AG04449 (cell line): ENCODE data around the gene ZNF780B.

Source experiments
- CTCF ChIA-PET: fragments of 350-600 bp; formaldehyde crosslinking; extraction: SDS; loops from one replicate; lab custom pipeline; 2021; ENCODE audit warnings: antibody characterized with exemption; lab: Yijun Ruan, JAX
- POLR2A ChIA-PET: fragments of 400-600, 350-600 bp; formaldehyde crosslinking; extraction: SDS; loops from one replicate; lab custom pipeline; 2020; ENCODE audit warnings: antibody characterized with exemption, inconsistent platforms; lab: Yijun Ruan, JAX
- DNase-seq: peaks from one replicate; pipeline ENCODE4 v3.0.0-alpha.2; 2010; ENCODE audit warnings: low read depth, low spot score
- H3K4me3 ChIP-seq: 2 replicates; pipeline ENCODE4 v1.5.1; 2011; ENCODE audit warnings: low read depth, mild to moderate bottlenecking, control low read depth, low read length
- CTCF ChIP-seq: IDR thresholded peaks from one replicate; pipeline ENCODE4 v1.5.1; 2011; ENCODE audit warnings: mild to moderate bottlenecking, moderate library complexity, low read length, control low read depth, inconsistent platforms; ENCODE audit not compliant: insufficient read depth; ENCODE audit errors: missing control alignments

Gene ZNF780B

DNA sequence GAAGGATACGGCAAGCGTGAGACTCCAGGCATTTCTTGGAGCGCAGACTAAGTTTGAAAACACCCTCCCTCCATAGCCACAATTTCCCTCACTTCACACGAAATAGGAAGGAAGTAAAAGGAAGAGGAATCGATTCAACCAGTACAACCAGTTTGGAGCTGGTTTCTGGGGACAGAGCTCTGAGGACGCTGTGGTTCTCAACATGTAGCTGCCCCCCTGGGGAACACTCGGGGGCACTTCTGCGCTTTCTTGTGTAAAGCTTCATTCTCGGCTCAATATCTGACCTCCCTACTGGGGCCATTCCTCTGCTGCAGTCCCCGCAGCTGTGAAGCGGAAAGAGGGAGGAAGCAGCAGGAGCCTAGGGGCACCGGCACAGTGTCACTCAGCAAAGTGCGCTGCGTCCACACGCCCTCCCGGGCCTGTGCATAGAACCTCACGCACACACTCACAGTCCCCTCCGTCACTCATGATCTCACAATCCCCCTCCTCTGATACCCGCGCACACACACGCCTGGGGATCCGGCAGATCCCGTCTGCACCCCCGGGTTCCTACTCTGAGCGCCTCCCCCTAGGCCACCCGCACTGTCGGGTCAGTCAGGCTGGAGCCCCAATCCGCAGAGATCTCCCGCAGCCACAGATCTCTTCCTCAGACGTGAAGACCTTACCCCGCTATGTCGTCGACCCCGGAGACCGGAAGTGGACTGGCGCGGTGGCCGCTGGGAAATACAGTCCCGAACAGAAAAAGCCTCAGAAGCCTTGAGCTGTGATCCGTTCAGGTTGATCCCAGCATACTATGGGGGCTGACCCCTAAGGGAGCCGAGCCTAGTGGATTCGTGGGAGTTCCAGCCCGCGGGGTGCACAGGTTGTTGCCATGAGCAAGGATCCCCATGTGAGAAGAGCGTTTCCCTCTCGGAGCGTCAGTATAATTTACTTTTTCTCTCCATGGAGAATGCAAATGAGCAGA, 34.5 kb upstream of the ZNF780B start, which contains the start of gene ZNF780A:
TSS of gene ZNF780A (minus strand) at position 703 of the 964 bp plus-strand sequence. CDS start 6,190 bp downstream, outside the sequence.
- no peak for TF ChIP-seq CTCF
- ChIA-PET POLR2A (interaction anchor here (0.9 to 1.0 kb wide), 2 partner anchors 19 to 57 kb away, joined by 3 to 4 read pairs; no protein-coding TSS in a partner anchor), CTCF (interaction anchor here (0.7 to 1.4 kb wide), 2 partner anchors 50 to 120 kb away, joined by 3 read pairs; partner anchors contain the start of gene PSMC4)
- no peak for DNase-seq
- H3K4me3 ChIP-seq = peak within 1 kb of the TSS; percentile 85

DNA sequence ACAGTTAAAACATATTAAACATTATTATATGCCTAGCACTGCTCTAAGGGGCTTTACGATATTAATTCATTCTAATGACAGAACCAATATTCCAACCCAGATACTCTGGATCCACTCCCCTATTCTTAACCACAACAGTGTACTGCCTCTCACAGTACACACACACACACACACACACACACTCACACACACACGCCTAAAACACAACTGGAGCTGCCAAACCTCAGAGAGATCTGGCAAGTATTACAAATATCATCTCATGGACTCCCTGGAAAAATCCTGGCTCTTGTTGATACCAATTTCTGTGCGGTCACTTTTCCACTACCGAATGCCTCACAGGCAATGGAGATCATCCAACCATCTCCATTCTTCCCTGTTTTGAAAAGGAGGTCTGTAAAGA, 33.4 kb upstream of the ZNF780B start:
- peak overlapping the region; percentile 85; the same call in 1 of the 2 replicates for H3K4me3 ChIP-seq
- no peak for TF ChIP-seq CTCF
- ChIA-PET CTCF (interaction anchor here (1.4 kb wide), 1 partner anchor 119 kb away, joined by 3 read pairs; the partner anchor contains the start of gene PSMC4), POLR2A (no interaction called here)
- no peak for DNase-seq

GRCh38 chr19:40088299-40089047, 32.4 kb upstream of the ZNF780B start:
- no peak overlapping the region for H3K4me3 ChIP-seq
- TF ChIP-seq CTCF = no peak
- ChIA-PET CTCF (no interaction called here), POLR2A (no interaction called here)
- no peak for DNase-seq

- TF ChIP-seq CTCF = no peak
- no peak for DNase-seq
- no peak overlapping the region for H3K4me3 ChIP-seq
- ChIA-PET CTCF (no interaction called here), POLR2A (no interaction called here)
Observed at GRCh38 chr19:40084948-40085347, 28.9 kb upstream of the ZNF780B start.

DNA sequence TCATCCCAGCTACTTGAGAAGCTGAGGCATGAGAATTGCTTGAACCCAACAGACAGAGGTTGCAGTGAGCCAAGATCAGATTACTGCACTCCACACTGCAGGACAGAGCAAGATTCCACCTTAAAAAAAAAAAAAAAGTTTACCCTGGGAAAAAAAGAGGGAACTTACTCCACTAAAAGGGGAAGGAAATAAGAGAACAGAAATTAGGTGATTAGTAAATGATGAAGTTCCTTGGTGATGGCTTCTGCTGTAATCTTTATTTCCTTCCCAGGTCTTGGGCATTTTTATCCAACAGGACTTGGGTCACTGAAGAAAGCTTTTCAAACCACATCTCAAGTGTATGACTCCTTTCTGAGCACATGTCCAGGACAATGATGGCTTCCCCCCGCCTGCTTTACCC, 25.4 kb upstream of the ZNF780B start:
- CTCF ChIA-PET = no interaction called here
- no peak for TF ChIP-seq CTCF
- H3K4me3 ChIP-seq = no peak overlapping the region
- no peak for DNase-seq
- POLR2A ChIA-PET = no interaction called here
